SK-N-SH treated with all-trans-retinoic acid at 6 μM for 48 hours (cell line): ENCODE measurements around the gene GLDC.

Experiments
- ARNTL ChIP-seq: fragments of 450-650 bp; formaldehyde crosslinking; IDR thresholded peaks from 2 replicates; pipeline ENCODE4 v1.5.0; 2020; ENCODE audit warnings: low read depth, mild to moderate bottlenecking, moderate library complexity, borderline replicate concordance
- CREB5 ChIP-seq: fragments of 250-450 bp; sonication (Bioruptor Pico); IDR thresholded peaks from 2 replicates; pipeline ENCODE4 v1.5.1; 2020; ENCODE audit warnings: low read depth, mild to moderate bottlenecking, moderate library complexity
- ESRRG ChIP-seq: fragments of 250-450 bp; sonication (Bioruptor Pico); IDR thresholded peaks from 2 replicates; pipeline ENCODE4 v1.6.1; 2021; ENCODE audit warnings: mild to moderate bottlenecking
- ISL1 ChIP-seq: fragments of 250-450 bp; sonication (Bioruptor Pico); IDR thresholded peaks from 2 replicates; pipeline ENCODE4 v2.1.2; 2022; ENCODE audit warnings: mild to moderate bottlenecking, moderate library complexity
- RARB ChIP-seq: fragments of 250-450 bp; sonication (Bioruptor Pico); IDR thresholded peaks from 2 replicates; pipeline ENCODE4 v1.8.0; 2021; ENCODE audit warnings: mild to moderate bottlenecking, moderate library complexity
- TCF4 ChIP-seq: fragments of 250-450 bp; sonication (Bioruptor Pico); IDR thresholded peaks from 2 replicates; pipeline ENCODE4 v1.8.0; 2021; ENCODE audit warnings: mild to moderate bottlenecking, moderate library complexity, borderline replicate concordance
- TSHZ2 ChIP-seq: fragments of 250-450 bp; sonication (Bioruptor Pico); IDR thresholded peaks from 2 replicates; pipeline ENCODE4 v1.5.0; 2020; ENCODE audit warnings: mild to moderate bottlenecking, moderate library complexity
- ZFP3 ChIP-seq: fragments of 250-450 bp; sonication (Bioruptor Pico); IDR thresholded peaks from 2 replicates; pipeline ENCODE4 v1.5.0; 2020; ENCODE audit warnings: mild to moderate bottlenecking, moderate library complexity
- ZNF70 ChIP-seq: fragments of 450-650 bp; formaldehyde crosslinking; IDR thresholded peaks from 2 replicates; pipeline ENCODE4 v1.5.0; 2020; ENCODE audit warnings: mild to moderate bottlenecking, moderate library complexity
- ZNF8 ChIP-seq: fragments of 450-650 bp; formaldehyde crosslinking; IDR thresholded peaks from 2 replicates; pipeline ENCODE4 v1.5.0; 2020; ENCODE audit warnings: mild to moderate bottlenecking, moderate library complexity

GRCh38 chr9:6545017-6545691, 100.4 kb downstream of the GLDC start:
- TF ChIP-seq CREB5 (CRISPR knock-in tag): no peak
- no peak for TF ChIP-seq ARNTL
- no peak for TF ChIP-seq RARB
- no peak for TF ChIP-seq ESRRG (CRISPR knock-in tag)
- no peak for TF ChIP-seq TCF4 (CRISPR knock-in tag)
- no peak for TF ChIP-seq ZFP3 (CRISPR knock-in tag)
- TF ChIP-seq ZNF8 (CRISPR knock-in tag): no peak
- TF ChIP-seq TSHZ2 (CRISPR knock-in tag): no peak
- no peak for TF ChIP-seq ZNF70 (CRISPR knock-in tag)
- TF ChIP-seq ISL1 (CRISPR knock-in tag): no peak
